ENCODE measurements around the gene EGLN2.
"Not testable (repeated sequence)": the region's sequence is repeated elsewhere in the genome, so short reads cannot be mapped to it uniquely, and the experiment has no call there.

The EGLN2 gene

GRCh38 chr19:40810160-40810559, 11.2 kb downstream of the EGLN2 start:
- H3K4me3 ChIP-seq (ENCODE audit: control insufficient read depth, low read depth, low read length): no peak overlapping the region
- TF ChIP-seq CTCF (conservative IDR thresholded peaks at IDR 0.05; ENCODE audit: control insufficient read depth, insufficient read depth, low read depth, low read length): no peak
- DNase-seq (ENCODE audit: low read depth): no peak

- DNase-seq (ENCODE audit: low read depth): peak; percentile 80
- peak overlapping the region; percentile 46 for H3K4me3 ChIP-seq (ENCODE audit: control insufficient read depth, low read depth, low read length)
These were observed 11.8 kb downstream of the EGLN2 start for GRCh38 chr19:40810649-40811408.

DNA sequence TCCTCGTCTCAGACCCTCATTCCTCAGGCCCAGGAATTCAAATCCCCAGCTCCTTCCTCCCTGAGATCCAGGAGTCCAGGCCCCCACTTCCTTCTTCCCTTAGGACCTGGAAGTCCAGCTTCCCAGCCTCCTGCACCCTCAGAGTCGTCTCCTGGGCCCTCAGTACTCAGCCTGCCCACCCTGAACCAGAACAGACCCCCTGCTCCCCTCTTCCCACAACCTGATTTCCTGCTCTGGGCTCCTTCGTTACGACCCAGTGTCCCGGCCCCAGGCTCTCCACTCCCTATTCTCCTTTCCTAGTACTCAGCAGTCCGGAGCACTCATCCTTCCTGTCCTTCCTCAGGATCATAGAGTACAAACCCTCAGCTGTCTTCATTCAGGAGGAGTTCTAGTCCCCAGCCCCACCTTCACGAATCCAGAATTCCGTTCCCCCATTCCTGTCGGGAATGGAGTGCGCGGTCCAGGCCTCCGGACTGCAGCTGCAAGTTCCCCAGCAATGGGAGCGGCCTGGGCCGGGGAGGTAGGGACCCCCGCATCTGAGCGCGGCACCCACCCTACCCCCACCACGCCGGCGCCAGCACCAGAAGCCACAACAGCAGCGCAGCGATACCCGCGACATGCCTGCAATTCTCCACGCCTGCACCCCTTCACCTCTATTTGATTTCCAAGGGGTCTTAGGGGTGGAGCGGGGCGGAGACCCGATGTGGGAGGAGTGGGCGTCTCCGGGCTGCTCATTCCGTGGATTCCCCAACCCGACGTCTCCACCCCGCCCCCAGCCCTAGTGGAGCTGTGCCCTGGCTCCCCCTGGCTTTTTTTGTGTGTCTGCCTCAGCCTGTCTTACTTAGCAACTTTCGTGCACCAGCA, 12.7 kb downstream of the EGLN2 start:
- TF ChIP-seq CTCF (conservative IDR thresholded peaks at IDR 0.05; ENCODE audit: control insufficient read depth, insufficient read depth, low read depth, low read length): no peak
- no peak overlapping the region for H3K4me3 ChIP-seq (ENCODE audit: control insufficient read depth, low read depth, low read length)
- no peak for DNase-seq (ENCODE audit: low read depth)

- not testable (repeated sequence) for DNase-seq (ENCODE audit: low read depth); H3K4me3 ChIP-seq (ENCODE audit: control insufficient read depth, low read depth, low read length)
These were observed 13.6 kb downstream of the EGLN2 start for GRCh38 chr19:40812571-40812970.

DNA sequence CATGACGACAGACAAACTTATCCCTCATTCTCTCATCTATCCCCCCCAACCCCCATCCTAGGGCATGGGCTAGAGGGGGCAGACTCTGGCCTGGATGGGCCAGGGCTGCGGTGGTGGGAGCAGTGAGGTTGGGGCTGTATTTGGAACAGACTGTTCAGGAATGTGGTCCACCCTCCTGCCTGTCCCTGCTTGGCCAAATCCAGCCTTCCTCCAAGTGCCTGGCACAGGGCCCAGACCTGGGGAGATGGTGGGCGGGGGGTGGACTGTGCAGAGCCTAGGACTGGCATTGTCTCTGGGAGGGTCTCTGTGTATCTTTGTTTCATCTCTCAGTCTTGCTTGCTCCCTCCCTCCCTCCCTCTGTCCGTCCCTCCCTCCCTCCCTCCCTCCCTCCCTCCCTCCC, 14.2 kb downstream of the EGLN2 start:
- DNase-seq (ENCODE audit: low read depth): no peak
- no peak overlapping the region for H3K4me3 ChIP-seq (ENCODE audit: control insufficient read depth, low read depth, low read length)
- no peak for TF ChIP-seq CTCF (conservative IDR thresholded peaks at IDR 0.05; ENCODE audit: control insufficient read depth, insufficient read depth, low read depth, low read length)

DNA sequence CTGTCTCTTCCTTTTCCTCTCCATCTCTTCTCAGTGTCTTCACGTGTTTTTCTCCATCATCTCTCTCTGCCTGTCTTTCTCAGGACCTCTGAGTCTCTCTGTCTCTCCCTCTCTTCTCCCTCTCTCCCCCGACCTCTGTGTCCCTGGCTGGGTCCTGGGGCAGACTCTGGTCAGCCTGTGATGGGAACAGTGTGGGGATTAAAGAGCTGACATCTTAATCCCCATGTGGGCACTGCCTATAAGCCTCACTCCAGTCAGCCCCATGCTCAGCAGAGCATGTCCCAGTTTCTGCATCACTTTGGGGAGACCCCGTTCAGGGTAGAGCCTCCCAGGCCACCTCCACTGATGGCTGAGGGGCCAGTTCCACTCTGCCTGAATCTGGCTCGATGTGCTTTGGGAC, 16.2 kb downstream of the EGLN2 start:
- DNase-seq (ENCODE audit: low read depth): no peak
- no peak for TF ChIP-seq CTCF (conservative IDR thresholded peaks at IDR 0.05; ENCODE audit: control insufficient read depth, insufficient read depth, low read depth, low read length)
- no peak overlapping the region for H3K4me3 ChIP-seq (ENCODE audit: control insufficient read depth, low read depth, low read length)

- peak; percentile 3 for TF ChIP-seq CTCF (conservative IDR thresholded peaks at IDR 0.05; ENCODE audit: control insufficient read depth, insufficient read depth, low read depth, low read length)
- H3K4me3 ChIP-seq (ENCODE audit: control insufficient read depth, low read depth, low read length): peak overlapping the region; percentile 32
- DNase-seq (ENCODE audit: low read depth): not testable (repeated sequence)
These were observed 19.7 kb downstream of the EGLN2 start for GRCh38 chr19:40818480-40819399.

Measured in fibroblast of mammary gland (primary cell).